WTC11 (cell line): ENCODE data around the gene TMEM150A.

ENCODE experiments used
- CREM ChIP-seq: sonication (generic); formaldehyde crosslinking; IDR thresholded peaks from 2 replicates; pipeline ENCODE4 v1.8.1; 2022; ENCODE audit warnings: mild to moderate bottlenecking, missing genetic modification reagents, moderate library complexity
- CTCF ChIP-seq: fragments of 200-600 bp; IDR thresholded peaks from 2 replicates; pipeline ENCODE4 v1.8.0; 2022; ENCODE audit warnings: antibody characterized with exemption
- MAX ChIP-seq: sonication (generic); formaldehyde crosslinking; IDR thresholded peaks from 2 replicates; pipeline ENCODE4 v1.8.0; 2022; ENCODE audit warnings: mild to moderate bottlenecking, missing genetic modification reagents
- MYBL2 ChIP-seq: sonication (generic); formaldehyde crosslinking; IDR thresholded peaks from 2 replicates; pipeline ENCODE4 v1.8.1; 2023; ENCODE audit warnings: mild to moderate bottlenecking, moderate library complexity, missing genetic modification reagents
- TF ChIP-seq, protein P1 (sequence below): sonication (generic); formaldehyde crosslinking; IDR thresholded peaks from 2 replicates; pipeline ENCODE4 v1.8.1; 2023; ENCODE audit warnings: mild to moderate bottlenecking, missing genetic modification reagents, moderate library complexity
- TF ChIP-seq, protein P2 (sequence below): sonication (generic); formaldehyde crosslinking; IDR thresholded peaks from 2 replicates; pipeline ENCODE4 v1.8.0; 2022; ENCODE audit warnings: mild to moderate bottlenecking, missing genetic modification reagents

DNA sequence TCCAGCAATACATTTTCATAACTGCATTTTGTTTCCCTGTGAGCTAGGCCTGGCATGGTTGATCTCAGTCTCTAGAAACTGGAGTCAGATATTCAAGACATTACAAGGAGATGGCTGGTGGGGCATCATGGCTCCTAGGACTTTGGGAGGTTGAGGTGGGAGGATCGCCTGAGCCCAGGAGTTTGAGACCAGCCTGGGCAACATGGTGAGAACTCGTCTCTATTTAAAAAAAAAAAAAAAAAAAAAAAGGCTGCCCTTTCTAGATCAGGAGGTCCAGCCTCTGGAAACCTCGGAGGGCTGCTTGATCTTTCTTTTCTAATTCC lies 25.5 kb downstream of the TMEM150A start:
- TF ChIP-seq CTCF (no peak), MAX (CRISPR knock-in tag) (no peak), CREM (no peak), MYBL2 (CRISPR knock-in tag) (no peak)
- TF ChIP-seq, protein P1, sequence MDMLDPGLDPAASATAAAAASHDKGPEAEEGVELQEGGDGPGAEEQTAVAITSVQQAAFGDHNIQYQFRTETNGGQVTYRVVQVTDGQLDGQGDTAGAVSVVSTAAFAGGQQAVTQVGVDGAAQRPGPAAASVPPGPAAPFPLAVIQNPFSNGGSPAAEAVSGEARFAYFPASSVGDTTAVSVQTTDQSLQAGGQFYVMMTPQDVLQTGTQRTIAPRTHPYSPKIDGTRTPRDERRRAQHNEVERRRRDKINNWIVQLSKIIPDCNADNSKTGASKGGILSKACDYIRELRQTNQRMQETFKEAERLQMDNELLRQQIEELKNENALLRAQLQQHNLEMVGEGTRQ: no peak
- TF ChIP-seq, protein P2, sequence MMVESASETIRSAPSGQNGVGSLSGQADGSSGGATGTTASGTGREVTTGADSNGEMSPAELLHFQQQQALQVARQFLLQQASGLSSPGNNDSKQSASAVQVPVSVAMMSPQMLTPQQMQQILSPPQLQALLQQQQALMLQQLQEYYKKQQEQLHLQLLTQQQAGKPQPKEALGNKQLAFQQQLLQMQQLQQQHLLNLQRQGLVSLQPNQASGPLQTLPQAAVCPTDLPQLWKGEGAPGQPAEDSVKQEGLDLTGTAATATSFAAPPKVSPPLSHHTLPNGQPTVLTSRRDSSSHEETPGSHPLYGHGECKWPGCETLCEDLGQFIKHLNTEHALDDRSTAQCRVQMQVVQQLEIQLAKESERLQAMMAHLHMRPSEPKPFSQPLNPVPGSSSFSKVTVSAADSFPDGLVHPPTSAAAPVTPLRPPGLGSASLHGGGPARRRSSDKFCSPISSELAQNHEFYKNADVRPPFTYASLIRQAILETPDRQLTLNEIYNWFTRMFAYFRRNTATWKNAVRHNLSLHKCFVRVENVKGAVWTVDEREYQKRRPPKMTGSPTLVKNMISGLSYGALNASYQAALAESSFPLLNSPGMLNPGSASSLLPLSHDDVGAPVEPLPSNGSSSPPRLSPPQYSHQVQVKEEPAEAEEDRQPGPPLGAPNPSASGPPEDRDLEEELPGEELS (CRISPR knock-in tag): no peak
